WTC11 (cell line): Measurements from ENCODE around the gene SLC5A3. TPM values are rescaled to one million over a fixed set of nuclear protein-coding genes. Genes with fewer than 3 reads are reported as not detected.
A peak's percentile ranks its signal among the peaks of the same experiment; 100 is the strongest.

Source experiments
- ATAC-seq: fragments of 200-7000 bp; cut with Tn5 transposase; 2 replicates; pipeline ENCODE4 v1.10.0; 2021; ENCODE audit warnings: mild to moderate bottlenecking, moderate library complexity
- CTCF ChIA-PET: fragments of 300-600 bp; sonication (Branson Sonifier 250); formaldehyde crosslinking; loops from one replicate; lab custom pipeline; 2021; ENCODE audit warnings: antibody characterized with exemption; lab: Charles Lee
- POLR2A ChIA-PET: fragments of 350-600 bp; sonication (Branson Sonifier 250); formaldehyde crosslinking; loops from one replicate; lab custom pipeline; 2021; ENCODE audit warnings: antibody characterized with exemption; lab: Charles Lee
- DNase-seq: peaks from one replicate; pipeline ENCODE4 v3.0.0; 2021; ENCODE audit warnings: low spot score
- H3K27ac Mint-ChIP-seq: 2 replicates; pipeline ENCODE4 v1.8.0; 2021; ENCODE audit warnings: mixed read lengths
- H3K27me3 Mint-ChIP-seq: 2 replicates; pipeline ENCODE4 v1.8.0; 2021; ENCODE audit warnings: low read depth, mild to moderate bottlenecking, moderate library complexity, mixed read lengths
- H3K36me3 Mint-ChIP-seq: 2 replicates; pipeline ENCODE4 v1.8.0; 2021; ENCODE audit warnings: mixed read lengths
- H3K4me1 Mint-ChIP-seq: 2 replicates; pipeline ENCODE4 v1.8.0; 2022; ENCODE audit warnings: mixed read lengths
- H3K4me3 Mint-ChIP-seq: 2 replicates; pipeline ENCODE4 v1.8.0; 2021; ENCODE audit warnings: mild to moderate bottlenecking, moderate library complexity, mixed read lengths
- H3K9me3 Mint-ChIP-seq: 2 replicates; pipeline ENCODE4 v1.8.0; 2021; ENCODE audit warnings: mixed read lengths
- ARID4B ChIP-seq: sonication (generic); formaldehyde crosslinking; IDR thresholded peaks from 2 replicates; pipeline ENCODE4 v1.8.0; 2023; ENCODE audit warnings: missing genetic modification reagents, mild to moderate bottlenecking, borderline replicate concordance
- ATF6 ChIP-seq: sonication (generic); formaldehyde crosslinking; IDR thresholded peaks from 2 replicates; pipeline ENCODE4 v1.8.1; 2023; ENCODE audit warnings: mild to moderate bottlenecking, missing genetic modification reagents
- FOXP4 ChIP-seq: sonication (generic); formaldehyde crosslinking; IDR thresholded peaks from 2 replicates; pipeline ENCODE4 v1.8.0; 2022; ENCODE audit warnings: mild to moderate bottlenecking, missing genetic modification reagents
- MXD4 ChIP-seq: fragments of 250-450 bp; sonication (Bioruptor Pico); IDR thresholded peaks from 2 replicates; pipeline ENCODE4 v1.8.0; 2021; ENCODE audit warnings: mild to moderate bottlenecking, moderate library complexity, borderline replicate concordance
- NFYB ChIP-seq: sonication (generic); formaldehyde crosslinking; conservative IDR thresholded peaks from 2 replicates; pipeline ENCODE4 v1.8.0; 2022; ENCODE audit warnings: low read depth, missing genetic modification reagents
- SMAD3 ChIP-seq: sonication (generic); formaldehyde crosslinking; IDR thresholded peaks from 2 replicates; pipeline ENCODE4 v1.8.0; 2022; ENCODE audit warnings: missing genetic modification reagents, mild to moderate bottlenecking, borderline replicate concordance
- SMAD4 ChIP-seq: sonication (generic); formaldehyde crosslinking; IDR thresholded peaks from 2 replicates; pipeline ENCODE4 v1.8.0; 2022; ENCODE audit warnings: mild to moderate bottlenecking, missing genetic modification reagents
- STAT6 ChIP-seq: sonication (generic); formaldehyde crosslinking; conservative IDR thresholded peaks from 2 replicates; pipeline ENCODE4 v1.8.1; 2023; ENCODE audit warnings: mild to moderate bottlenecking, low read depth, missing genetic modification reagents, moderate library complexity
- TCF7 ChIP-seq: sonication (generic); formaldehyde crosslinking; IDR thresholded peaks from 2 replicates; pipeline ENCODE4 v1.8.0; 2022; ENCODE audit warnings: mild to moderate bottlenecking, low read depth, missing genetic modification reagents, moderate library complexity
- ZBTB43 ChIP-seq: sonication (generic); formaldehyde crosslinking; IDR thresholded peaks from 2 replicates; pipeline ENCODE4 v1.8.1; 2023; ENCODE audit warnings: mild to moderate bottlenecking, missing genetic modification reagents
- ZNF263 ChIP-seq: sonication (generic); formaldehyde crosslinking; IDR thresholded peaks from 2 replicates; pipeline ENCODE4 v1.8.1; 2022; ENCODE audit warnings: low read depth, mild to moderate bottlenecking, moderate library complexity, missing genetic modification reagents
- ZNF396 ChIP-seq: fragments of 250-450 bp; sonication (Bioruptor Pico); IDR thresholded peaks from 2 replicates; pipeline ENCODE4 v1.8.0; 2021; ENCODE audit warnings: mild to moderate bottlenecking, moderate library complexity, borderline replicate concordance
- ZNF423 ChIP-seq: fragments of 250-450 bp; sonication (Bioruptor Pico); IDR thresholded peaks from 2 replicates; pipeline ENCODE4 v2.1.2; 2022; ENCODE audit warnings: mild to moderate bottlenecking, moderate library complexity
- ZNF425 ChIP-seq: fragments of 250-450 bp; sonication (Bioruptor Pico); conservative IDR thresholded peaks from 2 replicates; pipeline ENCODE4 v1.9.0; 2021; ENCODE audit warnings: mild to moderate bottlenecking
- total RNA-seq: library from RNA; stranded (reverse); gene quantifications from 3 replicates; pipeline ENCODE4 v1.2.3, GENCODE V29; 2021

Gene SLC5A3
- total RNA-seq, 1 experiment from 2014 or later = 14.8 TPM

- TF ChIP-seq ARID4B (CRISPR knock-in tag) = no peak
- TF ChIP-seq, all 79 proteins: peak for 0
These were observed 38.9 kb upstream of the SLC5A3 start (continued) for GRCh38 chr21:34034369-34035014.

GRCh38 chr21:34035619-34036354 lies 37.6 kb upstream of the SLC5A3 start:
- no peak; the same call in 1 of the 2 replicates for ATAC-seq
- Mint-ChIP-seq H3K27ac (peak overlapping the region; percentile 10; the same call in 1 of the 2 replicates), H3K4me3 (no peak overlapping the region), H3K9me3 (peaks cover 6% of the 10 kb centered on the region), H3K36me3 (no peaks in the 10 kb centered on the region), H3K4me1 (peaks cover 21% of the 10 kb centered on the region), H3K27me3 (no peaks in the 10 kb centered on the region)
- TF ChIP-seq ZNF423 = 0 out of 2 replicates have a peak, but pooled peaks have one; percentile 38
- TF ChIP-seq TCF7 = no peak
- no peak for DNase-seq
- CTCF ChIA-PET = interaction anchor here (2.2 kb wide), 1 partner anchor 112 kb away, joined by 7 read pairs; no protein-coding TSS in a partner anchor
- POLR2A ChIA-PET = no interaction called here

- peaks cover 21% of the 10 kb centered on the region for H3K4me1 Mint-ChIP-seq
- H3K36me3 Mint-ChIP-seq = no peaks in the 10 kb centered on the region
- H3K4me3 Mint-ChIP-seq = no peak overlapping the region
- H3K27me3 Mint-ChIP-seq = no peaks in the 10 kb centered on the region
- POLR2A ChIA-PET = no interaction called here
- DNase-seq (no peak), ATAC-seq (no peak)
- CTCF ChIA-PET = no interaction called here
- H3K9me3 Mint-ChIP-seq = peaks cover 6% of the 10 kb centered on the region
- H3K27ac Mint-ChIP-seq = no peak overlapping the region
- TF ChIP-seq MXD4 (no peak), ZBTB43 (no peak), STAT6 (CRISPR knock-in tag) (no peak), ZNF263 (CRISPR knock-in tag) (no peak), ZNF425 (CRISPR knock-in tag) (no peak), NFYB (no peak), ZNF396 (CRISPR knock-in tag) (no peak), SMAD3 (CRISPR knock-in tag) (no peak), ATF6 (no peak), SMAD4 (no peak), FOXP4 (no peak)
These were observed 36.2 kb upstream of the SLC5A3 start for GRCh38 chr21:34037009-34037795.
